ENCODE results near the gene GUK1. TPM values are rescaled to one million over a fixed set of nuclear protein-coding genes. Genes with fewer than 3 reads are reported as not detected.

Gene GUK1
- polyA plus RNA-seq, 1 donor from 2014 or later, result 502 TPM

DNA sequence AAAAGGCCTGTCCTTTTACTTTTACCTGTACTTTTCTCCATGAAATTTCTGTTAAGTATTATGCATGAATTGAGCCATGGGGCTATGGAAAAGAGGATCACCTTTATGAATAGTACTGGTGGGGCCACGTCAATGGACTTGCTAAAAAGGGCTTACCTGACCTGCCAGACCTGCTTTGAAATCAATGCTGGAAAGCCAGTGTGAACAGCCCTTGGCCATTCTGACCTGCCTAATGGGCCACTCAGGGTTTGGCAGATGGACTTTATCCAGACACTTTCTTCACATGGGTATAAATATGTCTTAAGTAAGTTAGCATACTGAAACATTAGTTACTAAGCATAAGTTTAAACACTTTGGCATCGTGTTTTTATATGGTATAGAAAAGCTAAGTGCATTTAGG is 8.3 kb upstream of the GUK1 start:
- H3K9me3 ChIP-seq (ENCODE audit: low read length), result no peaks in the 10 kb centered on the region
- no peak overlapping the region for H3K4me2 ChIP-seq (ENCODE audit: low read length)
- H3K79me2 ChIP-seq (replicated peaks; ENCODE audit: insufficient read depth, low read length), result no peaks in the 10 kb centered on the region
- no peaks in the 10 kb centered on the region for H3K36me3 ChIP-seq (ENCODE audit: insufficient read depth, low read length)
- TF ChIP-seq EP300 (conservative IDR thresholded peaks at IDR 0.05; ENCODE audit: poor library complexity, severe bottlenecking) (no peak), RAD21 (conservative IDR thresholded peaks at IDR 0.05) (no peak), SMC3 (conservative IDR thresholded peaks at IDR 0.05; ENCODE audit: poor library complexity) (no peak), TAF1 (IDR thresholded peaks at IDR 0.05; ENCODE audit: low read depth) (no peak), MXI1 (conservative IDR thresholded peaks at IDR 0.05; ENCODE audit: poor library complexity, severe bottlenecking) (no peak), POLR2AphosphoS5 (IDR thresholded peaks at IDR 0.05) (no peak), EZH2 (IDR thresholded peaks at IDR 0.05; ENCODE audit: borderline replicate concordance, insufficient read depth, low read length, poor library complexity, severe bottlenecking) (no peak), REST (IDR thresholded peaks at IDR 0.05; ENCODE audit: borderline replicate concordance) (no peak)
- TF ChIP-seq, protein P1, sequence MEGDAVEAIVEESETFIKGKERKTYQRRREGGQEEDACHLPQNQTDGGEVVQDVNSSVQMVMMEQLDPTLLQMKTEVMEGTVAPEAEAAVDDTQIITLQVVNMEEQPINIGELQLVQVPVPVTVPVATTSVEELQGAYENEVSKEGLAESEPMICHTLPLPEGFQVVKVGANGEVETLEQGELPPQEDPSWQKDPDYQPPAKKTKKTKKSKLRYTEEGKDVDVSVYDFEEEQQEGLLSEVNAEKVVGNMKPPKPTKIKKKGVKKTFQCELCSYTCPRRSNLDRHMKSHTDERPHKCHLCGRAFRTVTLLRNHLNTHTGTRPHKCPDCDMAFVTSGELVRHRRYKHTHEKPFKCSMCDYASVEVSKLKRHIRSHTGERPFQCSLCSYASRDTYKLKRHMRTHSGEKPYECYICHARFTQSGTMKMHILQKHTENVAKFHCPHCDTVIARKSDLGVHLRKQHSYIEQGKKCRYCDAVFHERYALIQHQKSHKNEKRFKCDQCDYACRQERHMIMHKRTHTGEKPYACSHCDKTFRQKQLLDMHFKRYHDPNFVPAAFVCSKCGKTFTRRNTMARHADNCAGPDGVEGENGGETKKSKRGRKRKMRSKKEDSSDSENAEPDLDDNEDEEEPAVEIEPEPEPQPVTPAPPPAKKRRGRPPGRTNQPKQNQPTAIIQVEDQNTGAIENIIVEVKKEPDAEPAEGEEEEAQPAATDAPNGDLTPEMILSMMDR (IDR thresholded peaks at IDR 0.05; ENCODE audit: poor library complexity, severe bottlenecking), result no peak
- no peak overlapping the region for H3K9ac ChIP-seq (ENCODE audit: low read length)
- H2AFZ ChIP-seq (ENCODE audit: low read depth, low read length), result no peak overlapping the region
- H3F3A ChIP-seq (ENCODE audit: insufficient read depth, low read length, poor library complexity, severe bottlenecking), result no peaks in the 10 kb centered on the region
- peaks cover 15% of the 10 kb centered on the region for H3K27me3 ChIP-seq (ENCODE audit: insufficient read depth, low read depth, low read length)
- no peaks in the 10 kb centered on the region for H3K9me2 ChIP-seq (ENCODE audit: insufficient read depth, low read length)
- H3K27ac ChIP-seq (ENCODE audit: low read length), result no peak overlapping the region
- no peak overlapping the region for H3K4me3 ChIP-seq (ENCODE audit: low read length)
- no peaks in the 10 kb centered on the region for H4K20me1 ChIP-seq (ENCODE audit: insufficient read depth)

- no peak overlapping the region for H3K27ac ChIP-seq (ENCODE audit: low read length)
- H4K20me1 ChIP-seq (ENCODE audit: insufficient read depth), result no peaks in the 10 kb centered on the region
- H3K36me3 ChIP-seq (ENCODE audit: insufficient read depth, low read length), result no peaks in the 10 kb centered on the region
- TF ChIP-seq, protein P1 (IDR thresholded peaks at IDR 0.05; ENCODE audit: poor library complexity, severe bottlenecking), result no peak
- TF ChIP-seq EZH2 (IDR thresholded peaks at IDR 0.05; ENCODE audit: borderline replicate concordance, insufficient read depth, low read length, poor library complexity, severe bottlenecking) (no peak), MXI1 (conservative IDR thresholded peaks at IDR 0.05; ENCODE audit: poor library complexity, severe bottlenecking) (no peak), TAF1 (IDR thresholded peaks at IDR 0.05; ENCODE audit: low read depth) (no peak), POLR2AphosphoS5 (IDR thresholded peaks at IDR 0.05) (no peak), RAD21 (conservative IDR thresholded peaks at IDR 0.05) (no peak), EP300 (conservative IDR thresholded peaks at IDR 0.05; ENCODE audit: poor library complexity, severe bottlenecking) (no peak), SMC3 (conservative IDR thresholded peaks at IDR 0.05; ENCODE audit: poor library complexity) (no peak), REST (IDR thresholded peaks at IDR 0.05; ENCODE audit: borderline replicate concordance) (no peak)
- H3K27me3 ChIP-seq (ENCODE audit: insufficient read depth, low read depth, low read length), result peaks cover 25% of the 10 kb centered on the region
- H3K4me3 ChIP-seq (ENCODE audit: low read length), result no peak overlapping the region
- no peak overlapping the region for H3K4me2 ChIP-seq (ENCODE audit: low read length)
- no peak overlapping the region for H2AFZ ChIP-seq (ENCODE audit: low read depth, low read length)
- no peaks in the 10 kb centered on the region for H3K9me3 ChIP-seq (ENCODE audit: low read length)
- no peaks in the 10 kb centered on the region for H3K9me2 ChIP-seq (ENCODE audit: insufficient read depth, low read length)
- no peaks in the 10 kb centered on the region for H3F3A ChIP-seq (ENCODE audit: insufficient read depth, low read length, poor library complexity, severe bottlenecking)
- no peak overlapping the region for H3K9ac ChIP-seq (ENCODE audit: low read length)
- no peaks in the 10 kb centered on the region for H3K79me2 ChIP-seq (replicated peaks; ENCODE audit: insufficient read depth, low read length)
Observed at GRCh38 chr1:228134591-228134990, 5.5 kb upstream of the GUK1 start.
